ENCODE measurements around the gene ANKRD34B. TPM values are rescaled to one million over a fixed set of nuclear protein-coding genes. Genes with fewer than 3 reads are reported as not detected.

Gene ANKRD34B
- total RNA-seq, 2 donors from 2014 or later: 0.20 to 0.49 TPM

DNA sequence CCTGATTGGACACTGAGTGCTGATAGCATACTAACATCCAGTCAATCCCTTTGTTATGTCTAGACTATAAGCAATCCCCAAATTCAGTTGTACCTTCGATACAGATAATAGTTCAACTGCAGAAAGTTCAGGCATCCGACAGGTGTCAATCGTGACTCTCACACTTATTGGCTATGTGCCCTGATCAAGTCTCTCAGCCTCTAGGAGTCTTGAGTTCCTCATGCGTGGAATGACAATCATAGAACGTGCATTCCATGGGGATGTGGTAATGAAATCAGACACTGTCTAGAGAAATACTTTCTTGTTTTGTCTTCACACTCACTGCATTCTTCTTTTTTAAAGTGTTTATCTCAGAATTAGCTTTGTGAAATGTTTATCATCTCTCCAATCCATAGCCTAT is 4.8 kb downstream of the ANKRD34B start:
- Mint-ChIP-seq H3K27me3 (ENCODE audit: insufficient read depth) (peaks cover 88% of the 10 kb centered on the region), H3K36me3 (ENCODE audit: low read depth) (no peaks in the 10 kb centered on the region), H3K9me3 (no peaks in the 10 kb centered on the region), H3K4me1 (peaks cover 13% of the 10 kb centered on the region), H3K4me3 (no peak overlapping the region), H3K27ac (no peak overlapping the region)
- Histone ChIP-seq H3K36me3 (ENCODE audit: control insufficient read depth, insufficient read depth, low read length) (no peaks in the 10 kb centered on the region), H3K4me1 (ENCODE audit: control insufficient read depth, insufficient read depth, low read length) (no peaks in the 10 kb centered on the region), H3K27ac (ENCODE audit: low read depth, low read length) (no peak overlapping the region), H3K4me3 (ENCODE audit: low read length) (no peak overlapping the region), H3K9ac (ENCODE audit: extremely low read depth, low read length, poor library complexity, severe bottlenecking) (no peak overlapping the region), H3K27me3 (ENCODE audit: control insufficient read depth, insufficient read depth, low read length, poor library complexity, severe bottlenecking) (peaks cover 82% of the 10 kb centered on the region), H3K9me3 (ENCODE audit: control insufficient read depth, low read length) (no peaks in the 10 kb centered on the region)
- WGBS, 2 experiments (ENCODE audit: insufficient coverage in 1 of 2, insufficient read length in 1 of 2): 86 to 89% methylated on average over 5 of the region's 5 CpGs
- TF ChIP-seq CTCF (conservative IDR thresholded peaks at IDR 0.05): no peak
- no peak for DNase-seq

GRCh38 chr5:80559244-80559643 is 10.8 kb downstream of the ANKRD34B start:
- Histone ChIP-seq H3K9me3 (ENCODE audit: control insufficient read depth, low read length) (no peaks in the 10 kb centered on the region), H3K27me3 (ENCODE audit: control insufficient read depth, insufficient read depth, low read length, poor library complexity, severe bottlenecking) (peaks cover 21% of the 10 kb centered on the region), H3K36me3 (ENCODE audit: control insufficient read depth, insufficient read depth, low read length) (no peaks in the 10 kb centered on the region), H3K4me1 (ENCODE audit: control insufficient read depth, insufficient read depth, low read length) (no peaks in the 10 kb centered on the region), H3K9ac (ENCODE audit: extremely low read depth, low read length, poor library complexity, severe bottlenecking) (no peak overlapping the region), H3K4me3 (ENCODE audit: low read length) (no peak overlapping the region), H3K27ac (ENCODE audit: low read depth, low read length) (no peak overlapping the region)
- no peak for TF ChIP-seq CTCF (conservative IDR thresholded peaks at IDR 0.05)
- WGBS, 2 experiments (ENCODE audit: insufficient coverage in 1 of 2, insufficient read length in 1 of 2): 89 to 100% methylated on average over 4 of the region's 4 CpGs
- no peak for DNase-seq
- Mint-ChIP-seq H3K36me3 (ENCODE audit: low read depth) (no peaks in the 10 kb centered on the region), H3K4me3 (no peak overlapping the region), H3K9me3 (no peaks in the 10 kb centered on the region), H3K27me3 (ENCODE audit: insufficient read depth) (peaks cover 51% of the 10 kb centered on the region), H3K4me1 (peaks cover 21% of the 10 kb centered on the region), H3K27ac (no peak overlapping the region)

- H3K27me3 ChIP-seq (ENCODE audit: control insufficient read depth, insufficient read depth, low read length, poor library complexity, severe bottlenecking): no peaks in the 10 kb centered on the region
- no peak overlapping the region for H3K27ac ChIP-seq (ENCODE audit: low read depth, low read length)
- H3K36me3 Mint-ChIP-seq (ENCODE audit: low read depth): no peaks in the 10 kb centered on the region
- H3K4me3 Mint-ChIP-seq: no peak overlapping the region
- TF ChIP-seq CTCF (conservative IDR thresholded peaks at IDR 0.05): no peak
- H3K4me1 Mint-ChIP-seq: peaks cover 8% of the 10 kb centered on the region
- no peaks in the 10 kb centered on the region for H3K36me3 ChIP-seq (ENCODE audit: control insufficient read depth, insufficient read depth, low read length)
- 91% methylated on average over 4 of the region's 4 CpGs; no CpG with 5 or more reads in 1 of the 2 experiments for WGBS, 2 experiments (ENCODE audit: insufficient coverage in 1 of 2, insufficient read length in 1 of 2)
- H3K27ac Mint-ChIP-seq: no peak overlapping the region
- no peaks in the 10 kb centered on the region for H3K4me1 ChIP-seq (ENCODE audit: control insufficient read depth, insufficient read depth, low read length)
- no peaks in the 10 kb centered on the region for H3K9me3 ChIP-seq (ENCODE audit: control insufficient read depth, low read length)
- no peak for DNase-seq
- H3K9ac ChIP-seq (ENCODE audit: extremely low read depth, low read length, poor library complexity, severe bottlenecking): no peak overlapping the region
- no peaks in the 10 kb centered on the region for H3K9me3 Mint-ChIP-seq
- peaks cover 31% of the 10 kb centered on the region for H3K27me3 Mint-ChIP-seq (ENCODE audit: insufficient read depth)
- no peak overlapping the region for H3K4me3 ChIP-seq (ENCODE audit: low read length)
Observed at GRCh38 chr5:80555099-80555498, 15.0 kb downstream of the ANKRD34B start.

Measured in endodermal cell (in vitro differentiated cells).